Panc1 (cell line): ENCODE measurements around the gene WDR93. TPM values are rescaled to one million over a fixed set of nuclear protein-coding genes. Genes with fewer than 3 reads are reported as not detected.

ENCODE experiments used
- ATAC-seq: fragments of 200-7000 bp; cut with Tn5 transposase; 2 replicates; pipeline ENCODE4 v1.9.1; 2020; ENCODE audit warnings: mild to moderate bottlenecking, moderate library complexity
- BruUV-seq: library from RNA; stranded (reverse); fragments of 400-500 nt; replicated peaks from 2 replicates; lab custom pipeline; 2021; lab: Mats Ljungman, UMichigan
- CTCF ChIA-PET: fragments of 300-600 bp; sonication (Branson Sonifier 250); formaldehyde crosslinking; loops from one replicate; lab custom pipeline; 2022; ENCODE audit warnings: antibody characterized with exemption; lab: Charles Lee
- POLR2A ChIA-PET: fragments of 300-600 bp; sonication (Branson Sonifier 250); formaldehyde crosslinking; loops from one replicate; lab custom pipeline; 2022; ENCODE audit warnings: antibody characterized with exemption; lab: Charles Lee
- DNase-seq: peaks from one replicate; pipeline ENCODE4 v3.0.0-alpha.2; 2010; ENCODE audit warnings: low read depth, low spot score
- H3K27ac ChIP-seq: 2 replicates; pipeline ENCODE4 v1.5.1; 2011; ENCODE audit warnings: mild to moderate bottlenecking, low read length, inconsistent platforms
- H3K27me3 ChIP-seq: fragments of 200-500 bp; sonication (Bioruptor generic); 2 replicates; pipeline ENCODE4 v1.6.0; 2014; ENCODE audit warnings: low read length, inconsistent platforms; ENCODE audit not compliant: control insufficient read depth, insufficient read depth
- H3K36me3 ChIP-seq: fragments of 200-500 bp; sonication (Bioruptor generic); 2 replicates; pipeline ENCODE4 v1.5.1; 2014; ENCODE audit warnings: inconsistent platforms, mild to moderate bottlenecking, low read length, moderate library complexity; ENCODE audit not compliant: control insufficient read depth, insufficient read depth
- H3K4me1 ChIP-seq: 2 replicates; pipeline ENCODE4 v1.5.1; 2011; ENCODE audit warnings: inconsistent platforms, mild to moderate bottlenecking, low read length, moderate library complexity; ENCODE audit not compliant: control insufficient read depth, insufficient read depth
- H3K4me3 ChIP-seq, 2 experiments: 2 replicates each; pipeline ENCODE4 v1.5.1; 2011 to 2012; ENCODE audit warnings: low read depth in 2 of 2, low read length in 2 of 2, mild to moderate bottlenecking in 2 of 2, inconsistent platforms in 1 of 2, moderate library complexity in 1 of 2
- H3K9me3 ChIP-seq: fragments of 200-500 bp; sonication (Bioruptor generic); 2 replicates; pipeline ENCODE4 v1.5.1; 2014; ENCODE audit warnings: low read depth, mild to moderate bottlenecking, inconsistent platforms, low read length, moderate library complexity; ENCODE audit not compliant: control insufficient read depth, insufficient read depth
- CTCF ChIP-seq: fragments of 450-650 bp; IDR thresholded peaks from 2 replicates; pipeline ENCODE4 v1.5.1; 2017; ENCODE audit warnings: mild to moderate bottlenecking
- POLR2AphosphoS5 ChIP-seq: IDR thresholded peaks from 2 replicates; pipeline ENCODE4 v1.6.1; 2012; ENCODE audit warnings: mild to moderate bottlenecking, low read depth, low read length, moderate library complexity
- REST ChIP-seq, 2 experiments: IDR thresholded peaks; 2 replicates each; pipeline ENCODE4 v1.6.1; 2011 to 2012; ENCODE audit warnings: low read depth in 2 of 2, control low read depth in 1 of 2, low read length in 1 of 2, mild to moderate bottlenecking in 1 of 2, moderate library complexity in 1 of 2; ENCODE audit not compliant: insufficient read depth in 1 of 2
- SIN3A ChIP-seq: IDR thresholded peaks from 2 replicates; pipeline ENCODE4 v1.6.1; 2012; ENCODE audit warnings: low read depth, mild to moderate bottlenecking, low read length, moderate library complexity, borderline replicate concordance; ENCODE audit not compliant: insufficient read depth
- TCF7L2 ChIP-seq: IDR thresholded peaks from 2 replicates; pipeline ENCODE4 v1.6.1; 2011; ENCODE audit warnings: mild to moderate bottlenecking, low read depth, low read length, inconsistent platforms
- in situ Hi-C: cut with HindIII; loops from 2 replicates; pipeline ENCODE4 v1.10.0; 2016; ENCODE audit warnings: low sequenced_read_pairs, low pct_unique_long_range_greater_than_20kb
- intact Hi-C: fragments of 100-400 bp; cut with micrococcal nuclease; formaldehyde crosslinking; loops from one replicate; pipeline ENCODE4 v1.10.0; 2022; ENCODE audit not compliant: unreplicated experiment
- total RNA-seq: library from RNA; stranded (reverse); gene quantifications from one replicate; pipeline ENCODE4 v1.2.1, GENCODE V29; 2021; ENCODE audit not compliant: unreplicated experiment

Gene WDR93
- total RNA-seq, 1 experiment from 2014 or later, result 0.18 TPM

- CTCF ChIA-PET, result interaction anchor here (0.7 to 1.1 kb wide), 4 partner anchors 14 to 190 kb away, joined by 3 to 8 read pairs (median 4); no protein-coding TSS in a partner anchor
These were observed 63.2 kb downstream of the WDR93 start for GRCh38 chr15:89753855-89754254.

More at GRCh38 chr15:89753855-89754254, 63.2 kb downstream of the WDR93 start:
- H3K36me3 ChIP-seq, result no peaks in the 10 kb centered on the region
- no peak for DNase-seq
- H3K27ac ChIP-seq, result no peak overlapping the region
- no peak overlapping the region for H3K4me3 ChIP-seq
- intact Hi-C loops, result no loop called here
- TF ChIP-seq TCF7L2, result no peak
- TF ChIP-seq SIN3A, result no peak
- no peak for TF ChIP-seq REST (IDR thresholded peaks at IDR 0.05; ENCODE audit: insufficient read depth in 1 of 2, low read depth in 2 of 2, low read length in 1 of 2)
- TF ChIP-seq POLR2AphosphoS5, result no peak
- no peak for TF ChIP-seq CTCF
- H3K4me1 ChIP-seq, result peaks cover 24% of the 10 kb centered on the region
- no peak for ATAC-seq
- no peaks in the 10 kb centered on the region for H3K9me3 ChIP-seq
- no peaks in the 10 kb centered on the region for H3K27me3 ChIP-seq
- in situ Hi-C loops, result loop anchor here (10.0 kb wide), 1 partner anchor 121 kb away; no protein-coding TSS in a partner anchor
- POLR2A ChIA-PET, result interaction anchor here (0.7 kb wide), 1 partner anchor 10 kb away, joined by 6 read pairs; no protein-coding TSS in a partner anchor
- no TSS peak for BruUV-seq
